Measurements from ENCODE around the gene OXER1. TPM values are rescaled to one million over a fixed set of nuclear protein-coding genes. Genes with fewer than 3 reads are reported as not detected.

OXER1 gene
- total RNA-seq, 1 experiment from 2014 or later, result 0.90 TPM

DNA sequence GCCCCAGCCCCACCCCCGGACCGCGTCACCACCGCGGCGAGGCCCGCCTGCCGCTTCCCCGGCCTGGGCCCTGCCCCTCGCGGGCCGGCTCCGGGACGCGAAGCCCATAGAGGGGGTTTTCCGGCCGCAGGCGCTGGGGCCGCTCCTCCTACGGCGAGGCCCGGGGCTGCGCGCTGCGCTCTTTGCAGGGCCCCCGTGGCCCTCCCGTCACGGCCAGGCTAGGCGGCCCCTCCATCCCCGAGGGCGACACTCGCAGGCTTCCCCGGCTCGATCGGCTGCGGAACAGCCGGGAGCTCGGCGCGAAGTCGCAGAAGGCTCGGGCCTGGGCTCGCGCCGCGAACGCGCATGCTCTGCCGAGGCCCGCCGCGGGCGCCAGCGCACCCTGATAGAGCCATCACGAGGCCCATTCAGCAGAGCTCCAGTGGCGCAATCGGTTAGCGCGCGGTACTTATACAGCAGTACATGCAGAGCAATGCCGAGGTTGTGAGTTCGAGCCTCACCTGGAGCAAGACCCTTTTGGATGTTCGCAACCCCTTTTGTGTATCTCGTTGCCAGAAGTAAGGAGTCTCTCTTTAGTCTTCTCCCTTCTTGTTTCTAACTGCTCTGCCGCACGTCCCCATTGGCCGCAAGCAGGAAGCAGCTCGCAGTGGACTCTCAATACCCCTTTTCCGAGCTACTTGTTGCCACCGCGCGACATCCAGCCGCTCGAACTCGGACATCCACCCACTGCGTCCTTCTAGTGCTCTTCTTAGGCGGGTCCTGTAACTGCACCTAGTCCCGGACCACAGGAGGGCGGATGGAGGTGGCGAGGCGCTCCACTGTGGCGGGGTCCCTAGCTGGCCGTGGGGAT lies 46.4 kb upstream of the OXER1 start:
- H3K9me3 ChIP-seq (ENCODE audit: low read depth, low read length, poor library complexity, severe bottlenecking), result no peaks in the 10 kb centered on the region
- TF ChIP-seq, protein P1, sequence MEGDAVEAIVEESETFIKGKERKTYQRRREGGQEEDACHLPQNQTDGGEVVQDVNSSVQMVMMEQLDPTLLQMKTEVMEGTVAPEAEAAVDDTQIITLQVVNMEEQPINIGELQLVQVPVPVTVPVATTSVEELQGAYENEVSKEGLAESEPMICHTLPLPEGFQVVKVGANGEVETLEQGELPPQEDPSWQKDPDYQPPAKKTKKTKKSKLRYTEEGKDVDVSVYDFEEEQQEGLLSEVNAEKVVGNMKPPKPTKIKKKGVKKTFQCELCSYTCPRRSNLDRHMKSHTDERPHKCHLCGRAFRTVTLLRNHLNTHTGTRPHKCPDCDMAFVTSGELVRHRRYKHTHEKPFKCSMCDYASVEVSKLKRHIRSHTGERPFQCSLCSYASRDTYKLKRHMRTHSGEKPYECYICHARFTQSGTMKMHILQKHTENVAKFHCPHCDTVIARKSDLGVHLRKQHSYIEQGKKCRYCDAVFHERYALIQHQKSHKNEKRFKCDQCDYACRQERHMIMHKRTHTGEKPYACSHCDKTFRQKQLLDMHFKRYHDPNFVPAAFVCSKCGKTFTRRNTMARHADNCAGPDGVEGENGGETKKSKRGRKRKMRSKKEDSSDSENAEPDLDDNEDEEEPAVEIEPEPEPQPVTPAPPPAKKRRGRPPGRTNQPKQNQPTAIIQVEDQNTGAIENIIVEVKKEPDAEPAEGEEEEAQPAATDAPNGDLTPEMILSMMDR (conservative IDR thresholded peaks at IDR 0.05; ENCODE audit: low read depth, low read length), result no peak
- no peak for TF ChIP-seq EZH2 (IDR thresholded peaks at IDR 0.05; ENCODE audit: borderline replicate concordance, low read depth, low read length, poor library complexity, severe bottlenecking)
- TSS peak; percentile 58 for BruUV-seq (replicated peaks)
- no peaks in the 10 kb centered on the region for H3K4me1 ChIP-seq (ENCODE audit: insufficient read depth, low read length, poor library complexity, severe bottlenecking)
- H3K27ac ChIP-seq (ENCODE audit: low read depth, low read length, poor library complexity, severe bottlenecking), result peak overlapping the region; percentile 99
- intact Hi-C loops (cut with micrococcal nuclease; ENCODE audit: unreplicated experiment), result loop anchor here (1.0 kb wide), 1 partner anchor 315 kb away; no protein-coding TSS in a partner anchor
- H3K27me3 ChIP-seq (replicated peaks; ENCODE audit: insufficient read depth, low read depth, low read length, poor library complexity), result no peaks in the 10 kb centered on the region
- H3K36me3 ChIP-seq (ENCODE audit: insufficient read depth, low read length, poor library complexity, severe bottlenecking), result no peaks in the 10 kb centered on the region
- ChIA-PET CTCF (interaction anchor here (0.6 to 0.7 kb wide), 2 partner anchors 112 to 308 kb away, joined by 3 to 4 read pairs; no protein-coding TSS in a partner anchor), POLR2A (ENCODE audit: low non-redundant PET) (interaction anchor here (0.5 to 1.1 kb wide), 4 partner anchors 135 to 628 kb away, joined by 3 to 8 read pairs (median 4); no protein-coding TSS in a partner anchor)
- peak overlapping the region; percentile 75 for H3K4me3 ChIP-seq (ENCODE audit: low read depth, low read length, poor library complexity, severe bottlenecking)
- peak; percentile 96 for DNase-seq (ENCODE audit: low spot score)

DNA sequence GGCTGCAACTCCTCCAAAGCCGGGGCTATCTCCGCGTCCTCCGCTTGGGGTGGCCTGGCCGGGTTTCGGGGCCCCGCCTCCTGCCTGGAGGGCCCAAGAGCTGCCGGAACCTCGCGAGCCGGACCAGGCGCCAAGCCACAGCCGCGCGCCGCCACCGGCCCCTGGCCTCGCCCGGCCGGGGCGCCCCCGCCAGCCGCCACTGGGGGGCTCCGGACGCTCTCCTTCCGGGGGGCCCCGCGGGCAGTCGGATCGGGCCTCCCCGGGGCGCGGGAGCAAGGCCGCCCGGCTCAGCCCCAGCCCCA lies 45.8 kb upstream of the OXER1 start:
- intact Hi-C loops (cut with micrococcal nuclease; ENCODE audit: unreplicated experiment), result loop anchor here (1.0 kb wide), 1 partner anchor 314 kb away; no protein-coding TSS in a partner anchor
- Histone ChIP-seq H3K36me3 (ENCODE audit: insufficient read depth, low read length, poor library complexity, severe bottlenecking) (no peaks in the 10 kb centered on the region), H3K4me3 (ENCODE audit: low read depth, low read length, poor library complexity, severe bottlenecking) (peak overlapping the region; percentile 75), H3K27ac (ENCODE audit: low read depth, low read length, poor library complexity, severe bottlenecking) (peak overlapping the region; percentile 99), H3K9me3 (ENCODE audit: low read depth, low read length, poor library complexity, severe bottlenecking) (no peaks in the 10 kb centered on the region), H3K4me1 (ENCODE audit: insufficient read depth, low read length, poor library complexity, severe bottlenecking) (peaks cover under 1% of the 10 kb centered on the region), H3K27me3 (replicated peaks; ENCODE audit: insufficient read depth, low read depth, low read length, poor library complexity) (no peaks in the 10 kb centered on the region)
- DNase-seq (ENCODE audit: low spot score), result peak; percentile 77
- no peak for TF ChIP-seq EZH2 (IDR thresholded peaks at IDR 0.05; ENCODE audit: borderline replicate concordance, low read depth, low read length, poor library complexity, severe bottlenecking)
- TF ChIP-seq, protein P1 (conservative IDR thresholded peaks at IDR 0.05; ENCODE audit: low read depth, low read length), result no peak; the same call in 1 of the 2 replicates
- BruUV-seq (replicated peaks), result no TSS peak
- POLR2A ChIA-PET (ENCODE audit: low non-redundant PET), result interaction anchor here (0.6 kb wide), 1 partner anchor 523 kb away, joined by 3 read pairs; no protein-coding TSS in a partner anchor
- CTCF ChIA-PET, result interaction anchor here (0.6 to 0.7 kb wide), 2 partner anchors 111 to 308 kb away, joined by 3 to 4 read pairs; no protein-coding TSS in a partner anchor

- POLR2A ChIA-PET (ENCODE audit: low non-redundant PET), result interaction anchor here (0.6 kb wide), 1 partner anchor 523 kb away, joined by 3 read pairs; no protein-coding TSS in a partner anchor
- no TSS peak for BruUV-seq (replicated peaks)
- Histone ChIP-seq H3K27ac (ENCODE audit: low read depth, low read length, poor library complexity, severe bottlenecking) (peak overlapping the region; percentile 99), H3K9me3 (ENCODE audit: low read depth, low read length, poor library complexity, severe bottlenecking) (no peaks in the 10 kb centered on the region), H3K4me3 (ENCODE audit: low read depth, low read length, poor library complexity, severe bottlenecking) (peak overlapping the region; percentile 75), H3K36me3 (ENCODE audit: insufficient read depth, low read length, poor library complexity, severe bottlenecking) (no peaks in the 10 kb centered on the region), H3K4me1 (ENCODE audit: insufficient read depth, low read length, poor library complexity, severe bottlenecking) (peaks cover 4% of the 10 kb centered on the region), H3K27me3 (replicated peaks; ENCODE audit: insufficient read depth, low read depth, low read length, poor library complexity) (no peaks in the 10 kb centered on the region)
- intact Hi-C loops (cut with micrococcal nuclease; ENCODE audit: unreplicated experiment), result no loop called here
- TF ChIP-seq EZH2 (IDR thresholded peaks at IDR 0.05; ENCODE audit: borderline replicate concordance, low read depth, low read length, poor library complexity, severe bottlenecking), result no peak
- TF ChIP-seq, protein P1 (conservative IDR thresholded peaks at IDR 0.05; ENCODE audit: low read depth, low read length), result no peak
- CTCF ChIA-PET, result interaction anchor here (0.6 kb wide), 1 partner anchor 307 kb away, joined by 3 read pairs; no protein-coding TSS in a partner anchor
- no peak for DNase-seq (ENCODE audit: low spot score)
These were observed 45.3 kb upstream of the OXER1 start for GRCh38 chr2:42809131-42809818.

Data from A673 (cell line).